ENCODE measurements around the gene CORIN. TPM values are rescaled to one million over a fixed set of nuclear protein-coding genes. Genes with fewer than 3 reads are reported as not detected.

Gene CORIN
- polyA plus RNA-seq, 1 donor (not counting 4 experiments of a cell fraction or from before 2014, with no cell fraction given) = 0.14 TPM

DNA sequence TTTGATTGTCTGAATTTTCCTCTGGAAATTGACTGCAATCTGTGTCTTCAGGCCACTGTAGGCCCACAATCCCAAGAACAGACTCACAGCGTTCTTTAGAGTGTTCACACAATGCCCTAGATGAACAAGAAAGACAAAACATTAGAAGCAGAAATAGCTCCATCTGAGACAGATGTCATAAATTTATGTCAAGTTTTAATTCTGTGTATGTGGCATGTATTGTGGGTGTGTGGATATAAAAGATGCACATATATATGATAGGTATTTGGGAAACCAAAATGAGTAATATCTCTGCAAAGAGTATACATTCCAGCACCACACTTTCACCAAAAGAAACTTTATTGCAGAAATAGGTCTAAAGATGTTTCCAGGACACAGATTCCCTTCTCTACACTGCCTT is 176.1 kb downstream of the CORIN start:
- Histone ChIP-seq H3K9ac (ENCODE audit: control insufficient read depth, extremely low read depth, insufficient read depth, low read length) (no peak overlapping the region), H3K4me1 (ENCODE audit: control insufficient read depth, extremely low read depth, insufficient read depth, low read length) (no peaks in the 10 kb centered on the region), H3K27me3 (ENCODE audit: control insufficient read depth, extremely low read depth, insufficient read depth, low read length) (no peaks in the 10 kb centered on the region), H3K79me2 (ENCODE audit: control insufficient read depth, insufficient read depth, low read length) (no peaks in the 10 kb centered on the region), H3K36me3 (ENCODE audit: control insufficient read depth in 2 of 2, extremely low read depth in 1 of 2, insufficient read depth in 2 of 2, low read length in 2 of 2) (no peaks in the 10 kb centered on the region), H3K27ac (ENCODE audit: control insufficient read depth, insufficient read depth, low read length) (no peak overlapping the region), H2AFZ (ENCODE audit: control insufficient read depth, low read length) (no peak overlapping the region), H3K4me3 (ENCODE audit: control insufficient read depth in 2 of 3, extremely low read depth in 1 of 3, insufficient read depth in 2 of 3, low read depth in 1 of 3, low read length in 3 of 3) (no peak overlapping the region), H3K9me3 (ENCODE audit: control insufficient read depth, low read depth, low read length) (no peaks in the 10 kb centered on the region), H3K4me2 (ENCODE audit: control insufficient read depth, extremely low read depth, insufficient read depth, low read depth, low read length) (no peak overlapping the region), H4K20me1 (ENCODE audit: control insufficient read depth, extremely low read depth, insufficient read depth, low read length) (no peaks in the 10 kb centered on the region), H3K9me1 (ENCODE audit: control insufficient read depth, extremely low read depth, insufficient read depth, low read length) (no peaks in the 10 kb centered on the region)
- TF ChIP-seq, protein P1, sequence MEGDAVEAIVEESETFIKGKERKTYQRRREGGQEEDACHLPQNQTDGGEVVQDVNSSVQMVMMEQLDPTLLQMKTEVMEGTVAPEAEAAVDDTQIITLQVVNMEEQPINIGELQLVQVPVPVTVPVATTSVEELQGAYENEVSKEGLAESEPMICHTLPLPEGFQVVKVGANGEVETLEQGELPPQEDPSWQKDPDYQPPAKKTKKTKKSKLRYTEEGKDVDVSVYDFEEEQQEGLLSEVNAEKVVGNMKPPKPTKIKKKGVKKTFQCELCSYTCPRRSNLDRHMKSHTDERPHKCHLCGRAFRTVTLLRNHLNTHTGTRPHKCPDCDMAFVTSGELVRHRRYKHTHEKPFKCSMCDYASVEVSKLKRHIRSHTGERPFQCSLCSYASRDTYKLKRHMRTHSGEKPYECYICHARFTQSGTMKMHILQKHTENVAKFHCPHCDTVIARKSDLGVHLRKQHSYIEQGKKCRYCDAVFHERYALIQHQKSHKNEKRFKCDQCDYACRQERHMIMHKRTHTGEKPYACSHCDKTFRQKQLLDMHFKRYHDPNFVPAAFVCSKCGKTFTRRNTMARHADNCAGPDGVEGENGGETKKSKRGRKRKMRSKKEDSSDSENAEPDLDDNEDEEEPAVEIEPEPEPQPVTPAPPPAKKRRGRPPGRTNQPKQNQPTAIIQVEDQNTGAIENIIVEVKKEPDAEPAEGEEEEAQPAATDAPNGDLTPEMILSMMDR (optimal IDR thresholded peaks at IDR 0.05 in 1 of 3, IDR thresholded peaks at IDR 0.05 in 1 of 3, conservative IDR thresholded peaks at IDR 0.05 in 1 of 3; ENCODE audit: extremely low read depth in 1 of 3, insufficient read depth in 2 of 3, low read length in 3 of 3) = no peak
- TF ChIP-seq EZH2 (IDR thresholded peaks at IDR 0.05; ENCODE audit: low read length) = no peak
- DNase-seq (ENCODE audit: low read depth, low spot score) = no peak
- FAIRE-seq = no peak
- dilution Hi-C loops (cut with MboI; ENCODE audit: extremely low pct_ligation_motif_present, low sequenced_read_pairs) = no loop called here

DNA sequence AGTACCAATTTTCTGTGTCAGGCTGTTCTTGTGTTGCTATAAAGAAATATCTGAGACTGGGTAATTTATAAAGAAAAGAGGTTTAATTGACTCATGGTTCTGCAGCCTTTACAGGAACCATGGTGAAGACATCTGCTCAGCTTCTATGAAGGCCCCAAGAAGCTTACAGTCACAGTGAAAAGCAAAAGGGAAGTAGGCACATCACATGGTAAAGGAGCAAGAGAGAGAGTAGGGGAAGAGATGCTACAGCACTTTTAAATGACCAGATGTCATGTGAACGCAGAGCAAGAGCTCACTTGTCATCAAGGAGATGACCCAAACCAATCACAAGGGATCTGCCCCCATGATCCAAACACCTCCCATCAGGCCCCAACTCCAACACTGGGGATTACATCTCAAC is 178.5 kb downstream of the CORIN start:
- H3K9me1 ChIP-seq (ENCODE audit: control insufficient read depth, extremely low read depth, insufficient read depth, low read length) = no peaks in the 10 kb centered on the region
- H3K9ac ChIP-seq (ENCODE audit: control insufficient read depth, extremely low read depth, insufficient read depth, low read length) = no peak overlapping the region
- FAIRE-seq (no peak), DNase-seq (ENCODE audit: low read depth, low spot score) (no peak)
- no peaks in the 10 kb centered on the region for H3K4me1 ChIP-seq (ENCODE audit: control insufficient read depth, extremely low read depth, insufficient read depth, low read length)
- H4K20me1 ChIP-seq (ENCODE audit: control insufficient read depth, extremely low read depth, insufficient read depth, low read length) = no peaks in the 10 kb centered on the region
- H2AFZ ChIP-seq (ENCODE audit: control insufficient read depth, low read length) = no peak overlapping the region
- TF ChIP-seq, protein P1 (optimal IDR thresholded peaks at IDR 0.05 in 1 of 3, IDR thresholded peaks at IDR 0.05 in 1 of 3, conservative IDR thresholded peaks at IDR 0.05 in 1 of 3; ENCODE audit: extremely low read depth in 1 of 3, insufficient read depth in 2 of 3, low read length in 3 of 3) = no peak
- no peak for TF ChIP-seq EZH2 (IDR thresholded peaks at IDR 0.05; ENCODE audit: low read length)
- dilution Hi-C loops (cut with MboI; ENCODE audit: extremely low pct_ligation_motif_present, low sequenced_read_pairs) = no loop called here
- no peaks in the 10 kb centered on the region for H3K36me3 ChIP-seq (ENCODE audit: control insufficient read depth in 2 of 2, extremely low read depth in 1 of 2, insufficient read depth in 2 of 2, low read length in 2 of 2)
- H3K27me3 ChIP-seq (ENCODE audit: control insufficient read depth, extremely low read depth, insufficient read depth, low read length) = no peaks in the 10 kb centered on the region
- no peak overlapping the region for H3K4me2 ChIP-seq (ENCODE audit: control insufficient read depth, extremely low read depth, insufficient read depth, low read depth, low read length)
- H3K4me3 ChIP-seq (ENCODE audit: control insufficient read depth in 2 of 3, extremely low read depth in 1 of 3, insufficient read depth in 2 of 3, low read depth in 1 of 3, low read length in 3 of 3) = no peak overlapping the region
- H3K27ac ChIP-seq (ENCODE audit: control insufficient read depth, insufficient read depth, low read length) = no peak overlapping the region
- H3K79me2 ChIP-seq (ENCODE audit: control insufficient read depth, insufficient read depth, low read length) = no peaks in the 10 kb centered on the region
- H3K9me3 ChIP-seq (ENCODE audit: control insufficient read depth, low read depth, low read length) = no peaks in the 10 kb centered on the region

Data from keratinocyte (primary cell).